ENCODE results near the gene FAT2. TPM values are rescaled to one million over a fixed set of nuclear protein-coding genes. Genes with fewer than 3 reads are reported as not detected.

FAT2 gene
- total RNA-seq, 1 experiment from 2014 or later = not detected

- Histone ChIP-seq H2AFZ (ENCODE audit: low read length) (no peak overlapping the region), H4K20me1 (ENCODE audit: insufficient read depth, low read depth, low read length) (no peaks in the 10 kb centered on the region), H3K27ac (ENCODE audit: low read length) (no peak overlapping the region), H3K36me3 (ENCODE audit: insufficient read depth, low read length) (no peaks in the 10 kb centered on the region), H3K4me1 (ENCODE audit: low read length) (no peaks in the 10 kb centered on the region), H3K9me2 (replicated peaks; ENCODE audit: insufficient read depth, low read length) (no peaks in the 10 kb centered on the region), H3K9me3 (ENCODE audit: low read length) (no peaks in the 10 kb centered on the region), H3K9ac (ENCODE audit: low read length) (no peak overlapping the region), H3K4me3 (ENCODE audit: low read length) (no peak overlapping the region), H3K4me2 (ENCODE audit: low read depth, low read length, poor library complexity, severe bottlenecking) (no peak overlapping the region), H3K79me2 (ENCODE audit: low read length) (no peaks in the 10 kb centered on the region), H3K27me3 (ENCODE audit: low read length) (no peaks in the 10 kb centered on the region)
- no peak for DNase-seq
These were observed 37.1 kb upstream of the FAT2 start for GRCh38 chr5:151628112-151628823.

- Histone ChIP-seq H3K9ac (ENCODE audit: low read length) (no peak overlapping the region), H3K9me3 (ENCODE audit: low read length) (no peaks in the 10 kb centered on the region), H3K79me2 (ENCODE audit: low read length) (no peaks in the 10 kb centered on the region), H3K4me3 (ENCODE audit: low read length) (no peak overlapping the region), H3K4me2 (ENCODE audit: low read depth, low read length, poor library complexity, severe bottlenecking) (no peak overlapping the region), H3K36me3 (ENCODE audit: insufficient read depth, low read length) (no peaks in the 10 kb centered on the region), H2AFZ (ENCODE audit: low read length) (no peak overlapping the region), H3K9me2 (replicated peaks; ENCODE audit: insufficient read depth, low read length) (no peaks in the 10 kb centered on the region), H3K27ac (ENCODE audit: low read length) (no peak overlapping the region), H3K4me1 (ENCODE audit: low read length) (no peaks in the 10 kb centered on the region), H3K27me3 (ENCODE audit: low read length) (no peaks in the 10 kb centered on the region), H4K20me1 (ENCODE audit: insufficient read depth, low read depth, low read length) (no peaks in the 10 kb centered on the region)
- DNase-seq = no peak
These were observed 36.5 kb upstream of the FAT2 start for GRCh38 chr5:151627650-151628049.

GRCh38 chr5:151625285-151625684 lies 34.2 kb upstream of the FAT2 start:
- no peak overlapping the region for H2AFZ ChIP-seq (ENCODE audit: low read length)
- H3K4me1 ChIP-seq (ENCODE audit: low read length) = no peaks in the 10 kb centered on the region
- H3K79me2 ChIP-seq (ENCODE audit: low read length) = no peaks in the 10 kb centered on the region
- H3K9me3 ChIP-seq (ENCODE audit: low read length) = no peaks in the 10 kb centered on the region
- no peak overlapping the region for H3K4me3 ChIP-seq (ENCODE audit: low read length)
- H3K4me2 ChIP-seq (ENCODE audit: low read depth, low read length, poor library complexity, severe bottlenecking) = no peak overlapping the region
- H3K9ac ChIP-seq (ENCODE audit: low read length) = no peak overlapping the region
- H3K27me3 ChIP-seq (ENCODE audit: low read length) = no peaks in the 10 kb centered on the region
- no peaks in the 10 kb centered on the region for H3K36me3 ChIP-seq (ENCODE audit: insufficient read depth, low read length)
- no peak for DNase-seq
- H3K9me2 ChIP-seq (replicated peaks; ENCODE audit: insufficient read depth, low read length) = no peaks in the 10 kb centered on the region
- no peaks in the 10 kb centered on the region for H4K20me1 ChIP-seq (ENCODE audit: insufficient read depth, low read depth, low read length)
- no peak overlapping the region for H3K27ac ChIP-seq (ENCODE audit: low read length)

DNA sequence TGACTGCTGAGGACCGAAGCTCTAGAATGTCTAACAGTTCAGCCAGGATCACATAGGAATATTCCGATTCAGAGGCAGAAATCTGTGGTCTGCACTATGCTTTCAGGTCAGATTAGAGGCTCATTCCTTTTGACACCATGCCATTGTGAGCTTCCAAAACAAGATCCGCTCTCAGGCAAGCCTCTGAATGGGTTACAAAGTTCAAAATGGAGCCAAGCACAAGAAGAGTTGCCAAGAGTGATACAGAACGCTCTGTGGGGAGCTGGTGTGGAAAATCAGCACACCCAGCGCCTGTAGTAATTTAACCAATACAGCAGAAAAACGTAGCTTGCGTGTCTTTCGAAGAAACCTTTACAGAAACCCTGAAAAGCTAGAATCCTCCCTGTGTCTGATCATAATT lies 33.3 kb upstream of the FAT2 start:
- Histone ChIP-seq H4K20me1 (ENCODE audit: insufficient read depth, low read depth, low read length) (no peaks in the 10 kb centered on the region), H3K9ac (ENCODE audit: low read length) (no peak overlapping the region), H3K4me1 (ENCODE audit: low read length) (no peaks in the 10 kb centered on the region), H3K27me3 (ENCODE audit: low read length) (no peaks in the 10 kb centered on the region), H3K27ac (ENCODE audit: low read length) (no peak overlapping the region), H3K9me2 (replicated peaks; ENCODE audit: insufficient read depth, low read length) (no peaks in the 10 kb centered on the region), H3K36me3 (ENCODE audit: insufficient read depth, low read length) (no peaks in the 10 kb centered on the region), H2AFZ (ENCODE audit: low read length) (no peak overlapping the region), H3K79me2 (ENCODE audit: low read length) (no peaks in the 10 kb centered on the region), H3K4me3 (ENCODE audit: low read length) (no peak overlapping the region), H3K9me3 (ENCODE audit: low read length) (no peaks in the 10 kb centered on the region), H3K4me2 (ENCODE audit: low read depth, low read length, poor library complexity, severe bottlenecking) (no peak overlapping the region)
- DNase-seq = no peak

GRCh38 chr5:151622367-151623088 lies 31.4 kb upstream of the FAT2 start:
- H3K27me3 ChIP-seq (ENCODE audit: low read length) = no peaks in the 10 kb centered on the region
- H4K20me1 ChIP-seq (ENCODE audit: insufficient read depth, low read depth, low read length) = no peaks in the 10 kb centered on the region
- H3K36me3 ChIP-seq (ENCODE audit: insufficient read depth, low read length) = no peaks in the 10 kb centered on the region
- no peaks in the 10 kb centered on the region for H3K79me2 ChIP-seq (ENCODE audit: low read length)
- no peaks in the 10 kb centered on the region for H3K4me1 ChIP-seq (ENCODE audit: low read length)
- H2AFZ ChIP-seq (ENCODE audit: low read length) = no peak overlapping the region
- no peak overlapping the region for H3K9ac ChIP-seq (ENCODE audit: low read length)
- no peaks in the 10 kb centered on the region for H3K9me2 ChIP-seq (replicated peaks; ENCODE audit: insufficient read depth, low read length)
- no peak for DNase-seq
- no peak overlapping the region for H3K27ac ChIP-seq (ENCODE audit: low read length)
- no peak overlapping the region for H3K4me3 ChIP-seq (ENCODE audit: low read length)
- no peak overlapping the region for H3K4me2 ChIP-seq (ENCODE audit: low read depth, low read length, poor library complexity, severe bottlenecking)
- H3K9me3 ChIP-seq (ENCODE audit: low read length) = no peaks in the 10 kb centered on the region

DNA sequence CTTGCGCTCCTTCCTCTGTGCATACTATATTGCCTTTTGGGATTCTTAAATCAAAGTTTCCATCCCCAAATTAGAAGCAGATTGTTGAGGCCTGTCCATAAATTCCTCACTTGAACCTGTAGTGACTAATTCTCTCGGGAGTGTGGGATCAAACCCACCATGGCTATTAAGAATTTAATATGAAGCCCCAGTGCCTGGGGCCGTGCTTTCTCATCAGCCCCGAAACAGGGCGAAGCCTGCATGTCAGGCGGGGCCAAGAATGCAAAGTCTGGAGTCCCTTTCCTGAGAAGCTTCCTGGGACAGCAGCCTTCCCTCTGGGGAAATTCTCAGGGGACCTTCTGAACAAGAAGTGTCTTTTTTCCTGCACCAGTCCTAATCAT lies 29.3 kb upstream of the FAT2 start:
- DNase-seq = no peak
- Histone ChIP-seq H3K79me2 (ENCODE audit: low read length) (no peaks in the 10 kb centered on the region), H3K9ac (ENCODE audit: low read length) (no peak overlapping the region), H4K20me1 (ENCODE audit: insufficient read depth, low read depth, low read length) (no peaks in the 10 kb centered on the region), H3K4me2 (ENCODE audit: low read depth, low read length, poor library complexity, severe bottlenecking) (no peak overlapping the region), H3K4me3 (ENCODE audit: low read length) (no peak overlapping the region), H3K27ac (ENCODE audit: low read length) (no peak overlapping the region), H3K27me3 (ENCODE audit: low read length) (no peaks in the 10 kb centered on the region), H3K9me2 (replicated peaks; ENCODE audit: insufficient read depth, low read length) (no peaks in the 10 kb centered on the region), H3K36me3 (ENCODE audit: insufficient read depth, low read length) (no peaks in the 10 kb centered on the region), H2AFZ (ENCODE audit: low read length) (no peak overlapping the region), H3K9me3 (ENCODE audit: low read length) (no peaks in the 10 kb centered on the region), H3K4me1 (ENCODE audit: low read length) (no peaks in the 10 kb centered on the region)

DNA sequence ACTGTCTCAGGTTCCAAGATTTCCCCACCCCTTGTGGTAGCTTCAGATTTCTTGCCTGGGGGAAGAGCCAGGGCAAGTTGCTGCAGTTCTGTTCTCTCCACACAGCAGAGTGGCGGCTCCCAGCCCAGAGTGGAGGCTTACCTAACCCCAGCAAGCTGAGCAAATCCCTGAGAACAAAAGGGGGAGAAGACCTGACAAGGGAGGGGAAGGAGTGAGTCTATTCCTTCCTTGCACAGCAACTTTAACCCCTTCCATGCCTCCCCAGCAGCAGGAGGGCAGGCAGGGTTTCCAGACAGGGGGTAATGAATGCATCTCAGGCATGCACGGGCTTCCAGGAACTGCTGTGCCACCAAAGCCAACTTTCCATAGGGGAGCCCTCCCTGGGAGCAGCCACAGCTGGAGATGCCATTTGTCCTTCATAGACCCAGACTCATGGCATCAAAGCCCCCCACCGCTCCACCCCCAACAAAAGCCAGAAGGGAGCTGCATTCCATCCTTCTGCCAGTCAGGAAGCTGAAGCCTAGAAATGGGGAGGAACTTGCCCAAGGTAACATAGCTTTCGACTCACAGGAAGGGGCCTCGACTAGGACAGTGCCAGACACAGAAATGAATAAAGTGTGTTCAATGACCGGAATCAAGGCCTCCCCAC lies 28.8 kb upstream of the FAT2 start:
- Histone ChIP-seq H3K4me1 (ENCODE audit: low read length) (no peaks in the 10 kb centered on the region), H3K9me3 (ENCODE audit: low read length) (no peaks in the 10 kb centered on the region), H3K4me2 (ENCODE audit: low read depth, low read length, poor library complexity, severe bottlenecking) (no peak overlapping the region), H3K36me3 (ENCODE audit: insufficient read depth, low read length) (no peaks in the 10 kb centered on the region), H3K79me2 (ENCODE audit: low read length) (no peaks in the 10 kb centered on the region), H3K9ac (ENCODE audit: low read length) (no peak overlapping the region), H4K20me1 (ENCODE audit: insufficient read depth, low read depth, low read length) (no peaks in the 10 kb centered on the region), H3K27me3 (ENCODE audit: low read length) (no peaks in the 10 kb centered on the region), H3K9me2 (replicated peaks; ENCODE audit: insufficient read depth, low read length) (no peaks in the 10 kb centered on the region), H3K4me3 (ENCODE audit: low read length) (no peak overlapping the region), H2AFZ (ENCODE audit: low read length) (no peak overlapping the region), H3K27ac (ENCODE audit: low read length) (no peak overlapping the region)
- no peak for DNase-seq

DNA sequence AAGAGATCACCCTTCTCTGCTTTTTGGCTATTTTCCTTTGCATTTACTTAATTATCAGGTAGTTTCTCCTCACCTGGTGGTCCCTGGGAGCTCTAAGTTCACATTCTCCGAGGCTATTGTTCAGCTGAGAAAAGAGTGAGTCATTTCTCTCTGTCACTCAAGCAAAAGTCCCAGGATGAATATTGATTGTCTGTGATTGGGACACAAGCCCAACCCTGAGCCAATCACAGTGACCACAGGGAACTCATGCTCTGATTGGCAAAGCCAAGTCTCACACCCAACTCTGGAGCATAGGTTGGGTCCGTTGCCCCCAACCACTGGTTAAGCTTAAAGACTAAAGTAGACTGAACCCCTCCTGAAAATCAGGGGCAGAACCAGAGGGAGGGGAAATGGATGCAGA lies 27.8 kb upstream of the FAT2 start:
- Histone ChIP-seq H3K27ac (ENCODE audit: low read length) (no peak overlapping the region), H3K4me3 (ENCODE audit: low read length) (no peak overlapping the region), H2AFZ (ENCODE audit: low read length) (no peak overlapping the region), H3K27me3 (ENCODE audit: low read length) (no peaks in the 10 kb centered on the region), H3K4me2 (ENCODE audit: low read depth, low read length, poor library complexity, severe bottlenecking) (no peak overlapping the region), H4K20me1 (ENCODE audit: insufficient read depth, low read depth, low read length) (no peaks in the 10 kb centered on the region), H3K9me3 (ENCODE audit: low read length) (no peaks in the 10 kb centered on the region), H3K4me1 (ENCODE audit: low read length) (no peaks in the 10 kb centered on the region), H3K79me2 (ENCODE audit: low read length) (no peaks in the 10 kb centered on the region), H3K9me2 (replicated peaks; ENCODE audit: insufficient read depth, low read length) (no peaks in the 10 kb centered on the region), H3K9ac (ENCODE audit: low read length) (no peak overlapping the region), H3K36me3 (ENCODE audit: insufficient read depth, low read length) (no peaks in the 10 kb centered on the region)
- no peak for DNase-seq

Data from Karpas-422 (cell line).